IgD-negative memory B cell (primary cell): Measurements from ENCODE around the gene TRPV5. TPM values are rescaled to one million over a fixed set of nuclear protein-coding genes. Genes with fewer than 3 reads are reported as not detected.

Experiments used
- polyA plus RNA-seq: library from polyadenylated mRNA; unstranded; fragments of 300-500 nt; fragmentation: Illumina TruSeq; gene quantifications from one replicate; pipeline ENCODE4 v1.2.3, GENCODE V29; 2021

TRPV5 gene
- polyA plus RNA-seq, 1 donor from 2014 or later: not detected

Other genes starting within 250 kb of the TRPV5 start
- gene PRSS1, start 184.3 kb downstream of the TRPV5 start, polyA plus RNA-seq: not detected
- not detected for gene PRSS2, start 162.8 kb downstream of the TRPV5 start, polyA plus RNA-seq
- gene EPHB6, start 78.7 kb downstream of the TRPV5 start, polyA plus RNA-seq: 37.6 TPM
- gene TRPV6, start 48.0 kb downstream of the TRPV5 start, polyA plus RNA-seq: not detected
- not detected for gene LLCFC1, start 5.7 kb upstream of the TRPV5 start, polyA plus RNA-seq
- not detected for gene KEL, start 28.6 kb upstream of the TRPV5 start, polyA plus RNA-seq
- not detected for gene OR9A2, start 93.4 kb upstream of the TRPV5 start, polyA plus RNA-seq
- not detected for gene OR6V1, start 118.6 kb upstream of the TRPV5 start, polyA plus RNA-seq
- not detected for gene PIP, start 198.3 kb upstream of the TRPV5 start, polyA plus RNA-seq
- gene TAS2R39, start 249.7 kb upstream of the TRPV5 start, polyA plus RNA-seq: not detected